ENCODE measurements around the gene RPUSD4.

DNA sequence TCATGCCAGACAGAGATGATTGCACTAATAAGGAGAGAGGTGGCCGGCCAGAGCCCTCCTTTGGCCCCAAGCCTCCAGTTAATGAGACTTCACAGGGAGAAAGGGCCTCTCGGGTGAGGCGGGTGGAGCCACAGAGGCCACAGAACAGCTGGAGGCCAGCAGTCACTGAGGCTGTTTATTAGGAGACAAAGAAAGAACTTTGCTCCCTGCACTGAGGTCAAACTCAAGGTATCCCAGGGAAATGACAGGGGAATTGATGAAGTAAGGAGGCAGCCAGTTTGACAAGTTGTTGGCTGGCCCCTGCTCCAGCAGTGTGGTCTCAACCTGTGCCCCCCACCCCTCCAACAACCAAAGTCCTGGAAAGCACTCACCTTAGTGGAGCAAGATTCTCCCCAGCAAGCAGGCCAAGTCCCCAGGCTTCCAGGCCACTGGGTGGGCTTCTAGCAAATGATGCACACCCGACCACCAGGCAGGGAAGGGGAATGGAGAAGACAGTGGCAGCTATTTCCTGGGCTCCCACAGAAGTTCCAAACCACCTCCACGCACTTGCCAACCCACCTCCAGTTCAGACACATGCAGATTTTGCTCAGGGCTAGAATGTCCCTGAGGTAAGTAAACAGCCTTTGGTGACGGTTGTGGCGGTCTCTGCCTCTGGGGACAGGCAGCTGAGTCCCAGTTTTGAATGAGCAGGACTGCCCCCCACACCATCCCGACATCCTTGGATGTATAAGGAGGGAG, 53.2 kb downstream of the RPUSD4 start:
- TF ChIP-seq CTCF (IDR thresholded peaks at IDR 0.05) (no peak), EZH2phosphoT487 (IDR thresholded peaks at IDR 0.05; ENCODE audit: borderline replicate concordance, low read depth) (no peak), FOXJ3 (CRISPR knock-in tag; IDR thresholded peaks at IDR 0.05) (0 out of 2 replicates have a peak, but pooled peaks have one; percentile 21), EP300 (IDR thresholded peaks at IDR 0.05; ENCODE audit: borderline replicate concordance in 1 of 2, low read depth in 1 of 2, low read length in 1 of 2) (no peak), POLR2AphosphoS5 (IDR thresholded peaks at IDR 0.05; ENCODE audit: low read depth, low read length) (no peak), JUND (IDR thresholded peaks at IDR 0.05) (no peak), RCOR1 (IDR thresholded peaks at IDR 0.05; ENCODE audit: low read length) (no peak), RFX5 (IDR thresholded peaks at IDR 0.05; ENCODE audit: low read length) (no peak), SMC3 (IDR thresholded peaks at IDR 0.05; ENCODE audit: low read depth, low read length) (no peak), USF2 (IDR thresholded peaks at IDR 0.05; ENCODE audit: borderline replicate concordance, low read depth, low read length) (no peak), TCF12 (IDR thresholded peaks at IDR 0.05) (no peak), YY1 (IDR thresholded peaks at IDR 0.05; ENCODE audit: low read depth) (no peak)
- TF ChIP-seq, protein P1, sequence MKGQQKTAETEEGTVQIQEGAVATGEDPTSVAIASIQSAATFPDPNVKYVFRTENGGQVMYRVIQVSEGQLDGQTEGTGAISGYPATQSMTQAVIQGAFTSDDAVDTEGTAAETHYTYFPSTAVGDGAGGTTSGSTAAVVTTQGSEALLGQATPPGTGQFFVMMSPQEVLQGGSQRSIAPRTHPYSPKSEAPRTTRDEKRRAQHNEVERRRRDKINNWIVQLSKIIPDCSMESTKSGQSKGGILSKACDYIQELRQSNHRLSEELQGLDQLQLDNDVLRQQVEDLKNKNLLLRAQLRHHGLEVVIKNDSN (IDR thresholded peaks at IDR 0.05; ENCODE audit: borderline replicate concordance, low read depth), result no peak
- TF ChIP-seq, protein P2, sequence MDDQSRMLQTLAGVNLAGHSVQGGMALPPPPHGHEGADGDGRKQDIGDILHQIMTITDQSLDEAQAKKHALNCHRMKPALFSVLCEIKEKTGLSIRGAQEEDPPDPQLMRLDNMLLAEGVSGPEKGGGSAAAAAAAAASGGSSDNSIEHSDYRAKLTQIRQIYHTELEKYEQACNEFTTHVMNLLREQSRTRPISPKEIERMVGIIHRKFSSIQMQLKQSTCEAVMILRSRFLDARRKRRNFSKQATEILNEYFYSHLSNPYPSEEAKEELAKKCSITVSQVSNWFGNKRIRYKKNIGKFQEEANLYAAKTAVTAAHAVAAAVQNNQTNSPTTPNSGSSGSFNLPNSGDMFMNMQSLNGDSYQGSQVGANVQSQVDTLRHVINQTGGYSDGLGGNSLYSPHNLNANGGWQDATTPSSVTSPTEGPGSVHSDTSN (IDR thresholded peaks at IDR 0.05), result no peak

Data from SK-N-SH (cell line).